Ishikawa (cell line): ENCODE data around the gene EPHA8.

Experiments used
- EP300 ChIP-seq: IDR thresholded peaks from 2 replicates; pipeline ENCODE4 v1.6.1; 2012; ENCODE audit warnings: borderline replicate concordance
- MAX ChIP-seq: IDR thresholded peaks from 2 replicates; pipeline ENCODE4 v1.6.1; 2012
- NFIC ChIP-seq: IDR thresholded peaks from 2 replicates; pipeline ENCODE4 v1.6.1; 2012
- USF1 ChIP-seq: IDR thresholded peaks from 2 replicates; pipeline ENCODE4 v1.6.1; 2012
- YY1 ChIP-seq: IDR thresholded peaks from 2 replicates; pipeline ENCODE4 v1.6.1; 2012; ENCODE audit warnings: low read depth

GRCh38 chr1:22597301-22597965 is 34.1 kb downstream of the EPHA8 start:
- TF ChIP-seq EP300 (no peak), MAX (no peak), USF1 (no peak), YY1 (no peak), NFIC (no peak)
